IPS DF 6.9 (cell line): ENCODE measurements around the gene TCF7L2.

Experiments
- DNase-seq: peaks from one replicate; pipeline ENCODE4 v3.0.0-alpha.2; 2013; ENCODE audit warnings: low read depth, low spot score
- H3K27ac ChIP-seq: one replicate; pipeline ENCODE4 v1.5.1; 2013; ENCODE audit warnings: low read length, control low read depth
- H3K27me3 ChIP-seq: 2 replicates; pipeline ENCODE4 v1.6.1; 2013; ENCODE audit warnings: mild to moderate bottlenecking, low read length; ENCODE audit not compliant: control insufficient read depth, insufficient read depth
- H3K36me3 ChIP-seq: 2 replicates; pipeline ENCODE4 v1.6.1; 2013; ENCODE audit warnings: low read length; ENCODE audit not compliant: control insufficient read depth, insufficient read depth
- H3K4me1 ChIP-seq: 2 replicates; pipeline ENCODE4 v1.6.1; 2013; ENCODE audit warnings: low read length; ENCODE audit not compliant: control insufficient read depth, insufficient read depth
- H3K4me3 ChIP-seq: 2 replicates; pipeline ENCODE4 v1.5.1; 2013; ENCODE audit warnings: mild to moderate bottlenecking, low read length
- H3K9me3 ChIP-seq: 2 replicates; pipeline ENCODE4 v1.6.1; 2013; ENCODE audit warnings: low read length, inconsistent platforms; ENCODE audit not compliant: control insufficient read depth, insufficient read depth
- WGBS: extraction: QIAGEN DNeasy Blood & Tissue Kit; methylation state at CpG from one replicate; pipeline ENCODE4 v1.1.7; 2013; ENCODE audit warnings: mixed read lengths, missing lambda C conversion rate; ENCODE audit not compliant: insufficient read length, insufficient coverage; 5-methylcytosine and 5-hydroxymethylcytosine counted together

Gene TCF7L2

DNA sequence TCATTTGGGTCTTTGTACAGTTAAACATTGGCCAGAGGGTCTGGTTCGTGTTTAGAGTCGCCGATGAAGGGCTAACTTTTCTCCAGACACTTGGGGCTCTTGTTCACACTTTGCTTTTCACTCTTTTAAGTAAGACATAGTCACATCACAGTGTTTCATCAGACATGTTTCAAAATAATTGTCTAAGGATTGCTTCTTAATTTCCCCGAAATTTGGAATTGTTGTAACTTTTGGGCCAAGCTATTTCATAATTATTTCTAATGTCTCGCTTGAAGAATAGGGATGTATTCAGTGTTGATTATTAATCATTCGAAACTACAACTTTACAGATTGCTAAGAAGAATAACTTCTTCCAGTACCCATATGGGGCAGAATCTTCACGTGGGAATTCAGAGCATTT lies 92.8 kb downstream of the TCF7L2 start:
- no CpG with 5 or more reads among the region's 7 CpGs for WGBS
- no peak for DNase-seq
- H3K27ac ChIP-seq, result no peak overlapping the region
- no peaks in the 10 kb centered on the region; the same call in 1 of the 2 replicates for H3K36me3 ChIP-seq
- no peaks in the 10 kb centered on the region for H3K9me3 ChIP-seq
- H3K4me1 ChIP-seq, result peaks cover 4% of the 10 kb centered on the region; the same call in 1 of the 2 replicates
- no peak overlapping the region for H3K4me3 ChIP-seq
- no peaks in the 10 kb centered on the region for H3K27me3 ChIP-seq

DNA sequence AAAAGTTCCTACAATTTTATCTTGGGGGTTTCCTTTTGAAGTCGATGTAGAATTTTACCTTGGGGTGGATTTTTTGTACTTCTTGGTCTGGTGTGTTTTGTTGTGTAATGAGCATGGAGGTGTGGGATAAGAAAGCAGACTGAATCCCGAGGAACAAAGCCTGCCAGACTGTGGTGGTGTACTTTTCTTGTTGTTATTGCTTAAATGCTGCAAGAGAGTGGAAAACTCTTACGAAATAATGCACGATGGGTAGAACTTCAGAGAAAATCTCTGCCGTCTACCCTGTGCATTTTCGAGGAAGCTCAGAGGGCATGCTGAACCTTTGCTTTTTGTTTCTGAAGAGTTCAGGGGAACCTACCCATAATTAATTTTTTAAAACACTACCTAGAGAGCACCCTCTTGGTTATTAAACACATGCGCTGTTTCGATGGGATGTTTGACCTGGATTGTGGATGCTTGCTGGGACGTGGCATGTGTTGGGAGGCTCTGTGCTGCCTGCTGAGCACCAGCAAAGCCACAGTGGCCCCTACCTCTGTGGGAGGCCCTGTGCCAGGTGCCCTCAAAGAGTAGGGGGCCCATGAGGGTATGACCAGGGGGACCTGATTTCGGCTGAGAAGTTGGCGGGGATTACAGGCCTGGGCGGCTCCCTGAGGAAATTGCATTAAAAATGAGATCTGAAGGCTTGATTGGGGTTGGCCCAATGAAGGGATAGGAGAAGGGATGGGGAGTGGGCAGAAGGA lies 94.1 kb downstream of the TCF7L2 start:
- DNase-seq, result no peak
- Histone ChIP-seq H3K4me1 (peaks cover 7% of the 10 kb centered on the region; the same call in 1 of the 2 replicates), H3K4me3 (no peak overlapping the region), H3K9me3 (no peaks in the 10 kb centered on the region), H3K27me3 (no peaks in the 10 kb centered on the region), H3K36me3 (no peaks in the 10 kb centered on the region; the same call in 1 of the 2 replicates), H3K27ac (no peak overlapping the region)
- WGBS, result no CpG with 5 or more reads among the region's 12 CpGs

DNA sequence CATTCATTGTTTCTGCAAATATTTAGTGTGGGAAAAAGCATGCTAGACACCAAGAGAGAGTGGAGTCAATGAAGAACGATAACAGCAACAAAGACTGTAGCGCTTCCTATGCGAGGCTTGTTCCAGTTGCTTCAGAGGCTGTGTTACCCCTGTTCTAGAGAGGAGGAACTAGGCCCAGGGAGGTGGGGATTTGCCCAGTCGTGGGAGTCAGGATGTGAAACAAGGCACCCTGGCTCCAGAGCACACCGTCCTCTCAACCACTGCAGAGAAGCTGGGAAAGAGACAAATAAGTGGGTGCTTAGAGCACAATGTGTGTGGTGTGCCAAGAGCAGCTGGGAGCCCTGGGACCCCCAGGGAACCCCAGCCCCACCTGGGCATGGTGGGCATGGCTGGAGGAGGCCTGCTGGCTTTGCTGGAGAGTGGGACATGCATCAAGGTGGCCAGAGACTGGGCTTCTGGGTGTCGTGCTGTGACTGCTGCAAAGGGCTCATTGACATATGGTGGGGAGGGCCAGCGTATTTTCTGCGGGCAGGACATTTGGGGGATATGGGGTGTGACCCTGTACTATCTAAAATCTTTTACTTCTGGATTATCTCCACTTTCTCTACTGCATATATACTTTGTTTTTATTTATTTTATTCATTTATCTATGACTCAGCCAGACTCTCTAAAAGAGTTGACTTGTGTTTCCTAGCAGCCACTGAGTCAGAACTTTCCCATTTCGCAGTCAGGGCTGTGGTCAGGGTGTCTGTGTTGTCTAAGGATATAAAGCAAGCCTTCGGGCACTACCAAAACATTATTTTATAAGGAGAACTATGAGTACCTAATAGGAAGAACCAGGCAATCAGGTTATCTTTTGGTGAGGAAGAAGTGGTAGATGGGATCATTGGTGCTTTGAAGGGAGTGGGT lies 95.4 kb downstream of the TCF7L2 start:
- Histone ChIP-seq H3K4me3 (no peak overlapping the region), H3K9me3 (no peaks in the 10 kb centered on the region), H3K27me3 (no peaks in the 10 kb centered on the region), H3K4me1 (peaks cover 8% of the 10 kb centered on the region; the same call in 1 of the 2 replicates), H3K27ac (no peak overlapping the region), H3K36me3 (no peaks in the 10 kb centered on the region)
- WGBS, result no CpG with 5 or more reads among the region's 10 CpGs
- DNase-seq, result no peak

DNA sequence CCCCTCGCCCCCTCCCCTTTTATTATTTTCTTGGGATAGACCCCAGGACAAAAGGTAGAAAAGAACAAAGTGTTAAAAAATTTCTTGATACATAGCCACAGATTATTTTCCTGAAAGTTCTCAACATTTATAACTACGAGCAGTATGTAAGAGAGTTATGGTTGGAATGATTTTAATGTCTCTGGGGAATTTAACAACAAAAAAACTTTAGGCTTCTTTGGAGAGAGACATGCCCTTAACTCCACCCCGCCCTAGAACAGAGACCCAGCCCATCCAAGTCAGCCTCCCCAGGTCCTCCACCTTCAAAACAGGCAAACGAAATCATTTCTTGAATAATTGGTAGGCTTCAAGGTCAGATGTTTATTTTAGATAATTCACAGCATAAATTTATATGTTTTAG lies 97.1 kb downstream of the TCF7L2 start:
- WGBS, result no CpG with 5 or more reads among the region's 4 CpGs
- Histone ChIP-seq H3K9me3 (no peaks in the 10 kb centered on the region), H3K4me1 (peaks cover 8% of the 10 kb centered on the region; the same call in 1 of the 2 replicates), H3K27me3 (no peaks in the 10 kb centered on the region), H3K4me3 (no peak overlapping the region), H3K27ac (no peak overlapping the region), H3K36me3 (no peaks in the 10 kb centered on the region)
- DNase-seq, result no peak

DNA sequence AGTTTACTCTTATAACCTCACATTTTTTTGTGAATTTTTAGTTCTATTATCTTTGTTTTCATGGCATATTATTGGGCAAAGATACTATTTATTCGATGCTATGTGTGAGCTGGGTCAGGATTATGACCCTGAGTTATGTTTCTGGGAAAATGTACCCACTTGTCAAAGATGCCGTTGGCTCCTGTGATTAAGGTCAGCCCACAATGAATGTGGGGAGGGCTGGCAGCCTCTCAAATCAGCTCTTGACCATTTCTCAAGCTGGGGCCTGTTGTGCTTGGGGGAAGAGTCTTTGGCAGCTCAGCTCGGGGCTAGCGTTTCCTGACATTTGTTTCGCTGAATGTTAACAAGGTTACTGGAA lies 97.5 kb downstream of the TCF7L2 start:
- no peak overlapping the region for H3K27ac ChIP-seq
- DNase-seq, result no peak
- no peaks in the 10 kb centered on the region for H3K9me3 ChIP-seq
- no peak overlapping the region for H3K4me3 ChIP-seq
- H3K36me3 ChIP-seq, result no peaks in the 10 kb centered on the region
- no peaks in the 10 kb centered on the region for H3K27me3 ChIP-seq
- no CpG with 5 or more reads among the region's 5 CpGs for WGBS
- peaks cover 10% of the 10 kb centered on the region for H3K4me1 ChIP-seq

DNA sequence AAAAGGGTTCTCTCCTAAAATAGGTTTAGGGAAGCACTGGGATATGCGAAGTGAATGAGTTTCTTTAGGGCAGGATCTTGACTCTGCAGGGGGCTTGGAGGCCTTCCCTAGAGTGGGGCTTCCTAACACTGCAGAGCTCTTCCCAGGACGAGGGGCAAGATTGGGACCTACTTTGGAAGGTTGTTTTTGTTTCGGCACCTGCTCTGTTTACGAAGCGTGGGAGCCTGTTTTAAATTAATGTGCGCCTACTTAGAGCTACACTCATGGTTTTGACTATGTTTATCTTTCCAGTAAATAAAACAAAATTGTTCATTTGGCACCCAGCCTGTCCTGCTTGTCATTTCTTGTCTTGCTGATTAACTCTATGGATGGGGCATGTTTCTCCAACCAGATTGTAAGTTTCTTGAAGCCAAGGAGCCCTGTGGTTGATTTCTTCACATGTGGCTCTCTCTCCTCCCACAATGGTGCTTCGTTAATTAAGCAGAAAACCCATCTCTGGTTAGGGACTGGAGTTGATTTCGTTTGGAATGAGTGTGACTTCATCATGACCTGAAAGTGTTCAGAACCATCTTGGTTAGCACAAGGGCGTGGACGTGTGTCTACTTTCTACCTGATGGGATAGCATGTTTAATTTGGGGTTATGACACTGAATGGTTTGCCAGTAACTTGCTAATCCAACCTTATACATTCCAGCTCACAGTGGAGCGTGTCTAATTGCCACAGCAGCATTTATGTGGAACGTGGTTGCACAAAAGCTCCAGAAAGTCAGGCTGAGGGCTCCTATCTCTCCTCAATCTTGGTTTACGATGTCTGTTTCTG lies 98.1 kb downstream of the TCF7L2 start:
- WGBS, result no CpG with 5 or more reads among the region's 13 CpGs
- Histone ChIP-seq H3K27ac (no peak overlapping the region), H3K27me3 (no peaks in the 10 kb centered on the region), H3K36me3 (no peaks in the 10 kb centered on the region), H3K4me3 (no peak overlapping the region), H3K9me3 (no peaks in the 10 kb centered on the region), H3K4me1 (peaks cover 14% of the 10 kb centered on the region)
- DNase-seq, result no peak

DNA sequence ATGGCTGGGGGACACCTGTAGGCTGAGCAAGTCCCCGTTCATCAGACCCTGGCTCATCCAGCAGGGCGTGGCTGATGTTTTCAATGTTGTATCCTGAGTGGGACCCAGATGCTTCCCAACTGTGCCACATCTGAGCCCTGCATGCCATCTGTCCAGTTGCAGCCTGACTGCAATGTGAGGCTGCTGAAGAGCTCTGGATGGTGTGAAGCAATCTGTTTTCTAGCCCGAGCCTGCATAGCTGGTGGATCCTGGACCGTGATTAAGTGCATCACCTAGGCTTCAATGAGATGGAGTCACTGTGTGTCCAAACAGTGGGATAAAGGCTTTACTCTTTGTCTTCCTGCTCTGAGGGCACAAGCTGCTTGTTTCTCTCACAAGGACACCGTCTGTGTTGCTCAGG lies 99.8 kb downstream of the TCF7L2 start:
- Histone ChIP-seq H3K4me1 (peaks cover 14% of the 10 kb centered on the region), H3K27me3 (no peaks in the 10 kb centered on the region), H3K4me3 (no peak overlapping the region), H3K9me3 (no peaks in the 10 kb centered on the region), H3K27ac (no peak overlapping the region), H3K36me3 (no peaks in the 10 kb centered on the region)
- DNase-seq, result no peak
- WGBS, result no CpG with 5 or more reads among the region's 5 CpGs

DNA sequence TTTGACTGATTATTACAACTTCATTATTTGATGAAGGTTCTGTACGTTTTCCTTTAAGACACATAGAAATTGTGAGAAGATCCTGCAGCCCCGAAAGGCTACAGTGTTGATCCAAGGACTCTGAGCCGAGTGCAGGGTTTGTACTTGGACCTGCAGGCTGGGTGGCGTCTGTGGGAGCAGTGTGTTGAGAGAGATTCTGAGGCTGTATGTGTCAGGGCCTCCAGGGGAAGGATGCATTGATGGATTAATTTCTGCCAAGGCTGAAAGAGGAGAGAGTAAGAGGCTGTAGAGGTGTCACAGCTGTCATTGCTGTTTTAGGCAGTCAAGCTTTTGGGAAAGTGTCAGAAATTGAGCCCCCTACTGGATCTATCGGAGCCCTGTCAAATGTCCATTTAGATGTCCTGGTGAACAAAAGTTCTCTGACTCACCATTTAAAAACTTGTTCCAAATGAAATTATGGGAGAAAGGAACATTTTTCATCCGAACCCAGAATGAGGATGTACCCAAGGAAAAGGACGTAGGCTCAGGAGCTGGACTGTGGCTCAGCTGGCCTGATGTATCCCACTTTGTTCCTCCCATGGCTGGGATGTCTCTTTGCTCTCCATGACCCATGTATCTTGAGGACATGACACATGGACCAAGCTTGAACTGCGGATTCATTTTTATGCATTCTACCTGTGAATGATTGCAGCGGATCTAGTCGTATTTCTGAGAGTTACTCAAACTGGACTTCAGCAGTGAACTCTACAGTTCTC lies 102.2 kb downstream of the TCF7L2 start:
- Histone ChIP-seq H3K27ac (no peak overlapping the region), H3K9me3 (no peaks in the 10 kb centered on the region), H3K4me1 (peaks cover 11% of the 10 kb centered on the region), H3K27me3 (no peaks in the 10 kb centered on the region), H3K36me3 (no peaks in the 10 kb centered on the region), H3K4me3 (no peak overlapping the region)
- WGBS, result no CpG with 5 or more reads among the region's 10 CpGs
- no peak for DNase-seq

DNA sequence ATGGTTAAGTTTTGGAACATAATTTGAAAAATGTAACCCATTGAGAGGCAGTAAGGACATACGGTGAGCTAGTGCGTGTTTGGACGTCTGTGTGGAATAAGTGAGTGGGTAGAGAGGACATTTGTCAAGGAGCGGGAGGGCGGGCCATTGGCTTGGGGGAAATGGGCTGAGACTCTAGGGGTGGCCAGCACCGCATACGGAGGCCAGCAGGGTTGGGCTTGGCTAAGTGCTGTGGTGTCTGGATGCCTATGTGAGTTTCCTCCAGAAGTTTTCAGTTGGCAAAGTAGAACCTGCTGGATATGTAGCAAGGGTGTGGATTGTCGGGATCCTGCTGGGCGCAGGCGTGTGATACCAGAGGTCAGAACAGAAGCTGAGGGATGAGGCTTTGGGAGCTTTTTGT lies 103.0 kb downstream of the TCF7L2 start:
- DNase-seq, result no peak
- Histone ChIP-seq H3K27ac (no peak overlapping the region), H3K27me3 (no peaks in the 10 kb centered on the region), H3K4me1 (peaks cover 15% of the 10 kb centered on the region), H3K36me3 (no peaks in the 10 kb centered on the region), H3K9me3 (no peaks in the 10 kb centered on the region), H3K4me3 (no peak overlapping the region)
- WGBS, result no CpG with 5 or more reads among the region's 10 CpGs
